HG02973 (cell line): ENCODE measurements around the gene LAG3.

Source experiments
- ATAC-seq: cut with Tn5 transposase; IDR thresholded peaks from one replicate; pipeline ENCODE4 v1.9.1; 2021; ENCODE audit warnings: moderate library complexity; ENCODE audit not compliant: unreplicated experiment

LAG3 gene

DNA sequence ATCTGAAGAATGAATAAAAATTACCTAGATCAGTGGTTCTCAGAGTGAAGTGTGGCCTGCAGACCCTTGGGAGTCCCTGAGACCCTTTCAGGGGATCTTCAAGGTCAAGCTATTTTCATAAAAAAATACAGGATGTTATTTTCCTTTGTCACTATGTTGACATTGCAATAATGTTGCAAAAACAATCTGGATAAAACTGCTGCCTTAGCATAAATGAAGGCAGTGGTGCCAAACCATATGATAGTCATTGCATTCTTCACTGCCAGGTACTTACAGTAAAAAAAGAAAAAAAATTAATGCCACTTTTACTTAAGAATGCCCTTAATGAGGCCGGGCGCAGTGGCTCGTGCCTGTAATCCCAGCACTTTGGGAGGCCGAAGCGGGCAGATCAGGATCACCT is 15.0 kb downstream of the LAG3 start:
- no peak for ATAC-seq

DNA sequence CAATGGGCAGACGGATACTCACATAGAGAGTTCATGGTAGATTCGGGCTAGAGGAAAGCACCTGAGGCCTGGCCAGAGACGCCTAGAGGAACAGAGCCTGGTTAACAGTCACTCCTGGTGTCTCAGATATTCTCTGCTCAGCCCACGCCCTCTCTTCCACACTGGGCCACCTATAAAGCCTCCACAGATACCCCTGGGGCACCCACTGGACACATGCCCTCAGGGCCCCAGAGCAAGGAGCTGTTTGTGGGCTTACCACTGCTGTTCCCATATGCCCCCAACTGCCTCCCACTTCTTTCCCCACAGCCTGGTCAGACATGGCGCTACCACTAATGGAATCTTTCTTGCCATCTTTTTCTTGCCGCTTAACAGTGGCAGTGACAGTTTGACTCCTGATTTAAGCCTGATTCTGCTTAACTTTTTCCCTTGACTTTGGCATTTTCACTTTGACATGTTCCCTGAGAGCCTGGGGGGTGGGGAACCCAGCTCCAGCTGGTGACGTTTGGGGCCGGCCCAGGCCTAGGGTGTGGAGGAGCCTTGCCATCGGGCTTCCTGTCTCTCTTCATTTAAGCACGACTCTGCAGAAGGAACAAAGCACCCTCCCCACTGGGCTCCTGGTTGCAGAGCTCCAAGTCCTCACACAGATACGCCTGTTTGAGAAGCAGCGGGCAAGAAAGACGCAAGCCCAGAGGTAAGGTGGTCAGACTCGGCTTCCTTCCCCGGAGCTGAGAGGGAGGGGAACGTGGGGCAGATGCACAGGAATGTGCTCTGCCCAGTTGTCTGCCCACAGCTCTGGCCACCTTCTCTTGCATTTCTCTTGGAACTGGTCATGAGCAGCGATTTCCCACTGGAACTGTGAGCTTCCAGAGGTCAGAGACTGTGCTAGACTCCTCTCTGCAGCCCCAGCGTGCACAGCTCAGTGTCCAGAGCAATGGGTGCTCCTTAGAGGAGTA is 16.9 kb downstream of the LAG3 start, which contains the start of gene CD4:
Gene CD4 (plus strand): TSS at position 557 of the 953 bp plus-strand sequence. CDS start 10,611 bp downstream, outside the sequence.
- ATAC-seq, result no peak

DNA sequence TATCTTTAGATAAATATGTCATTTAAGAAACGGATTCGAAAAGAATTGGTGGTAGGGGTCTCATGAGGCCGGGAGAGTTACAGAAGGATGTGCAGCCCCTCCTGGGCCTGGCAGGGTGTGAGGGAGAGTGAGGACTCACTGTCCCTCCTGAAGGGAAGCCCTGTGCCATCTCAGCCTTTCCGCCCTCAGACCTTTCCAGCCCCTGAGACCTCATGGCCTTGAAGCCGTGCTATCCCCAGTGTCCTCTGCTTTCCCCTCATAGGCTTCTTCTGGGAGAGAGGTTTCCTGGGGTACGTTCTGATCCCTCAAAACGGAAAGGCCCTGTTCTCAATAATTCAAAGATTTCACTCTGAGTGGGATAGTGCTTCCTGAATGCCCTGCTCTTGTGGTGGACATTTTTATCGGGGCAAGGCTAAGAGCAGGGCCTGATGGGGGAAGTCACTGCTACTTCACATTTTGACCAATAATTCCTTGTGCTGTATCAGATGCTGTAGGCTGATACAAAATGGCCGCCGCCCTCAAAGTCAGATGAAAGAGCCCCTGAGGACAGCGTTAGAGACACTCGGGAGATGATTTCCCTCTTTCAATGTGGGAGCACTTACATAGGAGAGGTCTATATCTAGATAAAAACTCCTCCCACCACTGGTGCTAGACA is 18.3 kb downstream of the LAG3 start:
- no peak for ATAC-seq

DNA sequence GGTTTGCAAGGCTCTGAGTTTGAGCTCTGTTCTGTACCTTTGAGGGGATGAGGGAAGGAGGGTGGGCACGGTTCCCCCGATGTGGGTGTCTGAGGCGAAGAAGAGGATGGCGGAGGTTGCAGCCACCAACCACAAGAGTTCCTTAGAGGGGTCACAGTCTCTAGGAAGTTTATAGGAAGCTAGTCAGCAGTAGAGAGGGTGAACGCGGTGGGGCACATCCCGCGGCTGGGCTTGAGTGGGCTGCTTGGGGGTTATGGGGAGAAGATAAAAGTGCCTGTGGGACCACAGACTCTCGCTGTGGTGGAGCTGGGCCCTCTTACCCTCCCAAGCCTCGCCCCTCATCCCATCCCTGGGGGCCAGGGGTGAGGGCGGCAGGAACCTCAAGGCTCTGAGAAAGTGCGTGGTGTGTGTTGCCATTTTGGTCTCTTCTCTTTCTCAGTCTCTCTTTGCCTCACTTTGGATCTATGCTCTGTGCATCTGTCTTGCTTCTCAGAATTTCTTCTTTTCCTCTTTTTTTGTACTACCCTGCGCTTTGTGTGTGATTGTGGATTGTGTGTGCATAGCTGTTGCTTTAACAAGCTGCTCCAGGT is 19.7 kb downstream of the LAG3 start:
- ATAC-seq, result no peak

DNA sequence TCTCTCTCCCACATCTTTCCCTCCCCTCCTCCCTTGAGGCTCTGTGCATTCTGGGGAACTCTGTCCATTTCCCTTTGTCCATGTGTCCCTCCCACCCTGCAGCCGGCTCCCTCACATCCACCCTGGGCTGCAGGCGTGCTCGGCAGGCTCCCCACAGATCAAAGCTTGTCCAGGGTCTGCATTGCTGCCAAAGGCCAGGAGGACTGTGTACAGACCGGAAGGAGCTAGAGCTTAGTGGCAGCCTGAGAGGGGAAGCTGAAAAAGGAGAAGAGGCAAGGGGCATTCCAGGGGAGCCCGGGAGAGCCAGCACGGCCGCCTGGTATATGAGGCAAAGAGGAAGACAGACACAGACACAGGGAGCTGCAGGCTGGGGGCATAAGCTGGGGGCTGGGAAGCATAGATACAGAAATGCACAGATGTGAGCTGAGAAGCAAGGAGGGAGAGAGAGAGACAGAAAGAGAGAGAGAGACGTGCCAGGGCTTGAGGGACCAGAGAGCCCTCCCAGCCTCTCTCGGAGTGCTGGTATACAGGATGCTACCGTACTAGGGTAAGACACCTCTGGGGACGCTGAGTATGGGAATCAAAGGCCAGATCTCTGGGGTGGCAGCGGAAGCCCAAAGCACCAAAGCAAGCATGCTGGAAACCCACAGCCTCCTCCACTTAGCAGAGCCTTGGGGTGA is 20.3 kb downstream of the LAG3 start:
- ATAC-seq, result no peak

DNA sequence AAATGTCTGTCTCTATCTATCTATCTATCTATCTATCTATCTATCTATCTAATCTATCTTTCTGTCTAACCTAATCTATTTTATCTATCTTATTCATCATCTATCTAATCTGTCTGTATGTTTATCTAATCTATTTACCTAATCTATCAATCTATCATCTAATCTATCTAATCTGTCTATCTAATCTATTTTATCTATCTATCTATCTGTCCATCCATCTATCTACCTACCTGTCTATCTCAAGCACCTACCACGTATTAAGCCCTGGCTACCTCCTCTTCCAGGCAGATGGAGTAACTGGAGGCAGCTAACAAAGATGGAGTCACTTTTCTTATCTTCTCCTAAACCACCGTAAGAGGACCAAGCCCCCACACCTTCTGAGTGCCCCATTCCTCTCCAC is 22.8 kb downstream of the LAG3 start:
- no peak for ATAC-seq

DNA sequence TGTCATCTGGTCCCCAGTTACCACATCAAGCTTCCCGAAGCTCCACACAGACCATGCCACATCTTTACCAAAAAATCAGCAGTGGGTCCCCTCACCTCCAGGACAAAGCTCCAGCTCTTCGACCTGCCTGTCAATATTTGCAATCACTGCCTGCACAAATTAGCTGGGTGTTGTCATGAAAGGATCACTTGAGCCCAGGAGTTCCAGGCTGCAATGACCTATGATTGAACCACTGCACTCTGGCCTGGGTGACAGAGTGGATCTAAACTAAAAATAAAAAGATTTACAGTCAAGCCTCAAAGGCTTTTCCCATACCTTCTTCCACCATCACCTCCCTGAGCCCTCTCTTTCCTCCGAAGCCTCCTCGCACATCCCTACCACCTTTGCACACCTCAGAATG is 24.3 kb downstream of the LAG3 start:
- ATAC-seq, result no peak

DNA sequence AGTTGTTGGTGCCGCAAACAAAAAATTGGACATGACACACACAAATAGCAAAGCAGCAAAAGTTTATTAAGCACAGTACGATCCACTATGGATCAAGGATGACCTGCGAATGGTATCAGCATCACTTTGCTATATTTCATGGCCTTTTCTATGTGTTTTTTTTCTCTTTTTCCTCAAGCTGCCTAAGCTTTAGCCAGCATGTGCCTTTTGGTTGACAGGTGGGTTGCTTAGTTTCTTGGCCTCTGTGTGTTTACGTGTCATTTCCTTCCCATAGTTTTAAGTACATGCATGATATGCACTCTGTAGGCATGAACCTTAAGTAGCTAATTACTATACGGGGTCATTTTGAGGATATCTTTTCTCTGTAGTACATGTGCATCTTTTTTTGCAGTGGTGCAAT is 26.8 kb downstream of the LAG3 start:
- ATAC-seq, result no peak

DNA sequence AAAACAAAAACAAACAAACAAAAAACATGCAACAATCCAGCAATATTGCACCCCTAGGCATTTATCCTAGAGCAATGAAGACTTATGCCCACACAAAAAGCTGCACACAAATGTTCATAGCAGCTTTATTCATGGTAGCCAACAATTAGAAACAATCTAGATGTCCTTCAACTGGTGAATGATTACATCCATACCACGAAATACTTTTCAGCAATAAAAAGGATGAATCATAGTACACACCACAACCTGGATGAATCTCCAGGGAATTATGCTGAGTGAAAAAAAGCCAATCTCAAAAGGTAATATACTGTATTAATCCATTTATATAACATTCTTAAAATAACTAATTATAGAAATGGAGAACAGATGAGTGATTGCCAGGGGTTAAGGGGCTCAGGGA is 34.9 kb downstream of the LAG3 start:
- no peak for ATAC-seq

DNA sequence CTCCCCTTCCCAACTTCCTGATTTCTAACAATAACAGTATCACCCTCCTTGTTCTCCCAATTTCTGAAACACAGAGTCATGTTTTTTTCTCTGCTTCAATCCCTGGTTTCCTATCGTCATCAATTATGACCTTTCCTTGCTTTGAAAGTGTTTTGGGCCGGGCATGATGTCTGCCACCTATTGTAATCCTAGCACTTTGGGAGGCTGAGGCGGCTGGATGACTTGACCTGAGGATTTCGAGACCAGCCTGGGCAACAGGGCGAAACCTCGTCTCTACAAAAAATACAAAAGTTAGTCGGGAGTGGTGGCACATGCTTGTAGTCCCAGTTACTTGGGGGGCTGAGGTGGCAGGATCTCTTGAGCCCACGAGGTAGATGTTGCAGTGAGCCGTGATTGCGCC is 36.7 kb downstream of the LAG3 start:
- no peak for ATAC-seq

DNA sequence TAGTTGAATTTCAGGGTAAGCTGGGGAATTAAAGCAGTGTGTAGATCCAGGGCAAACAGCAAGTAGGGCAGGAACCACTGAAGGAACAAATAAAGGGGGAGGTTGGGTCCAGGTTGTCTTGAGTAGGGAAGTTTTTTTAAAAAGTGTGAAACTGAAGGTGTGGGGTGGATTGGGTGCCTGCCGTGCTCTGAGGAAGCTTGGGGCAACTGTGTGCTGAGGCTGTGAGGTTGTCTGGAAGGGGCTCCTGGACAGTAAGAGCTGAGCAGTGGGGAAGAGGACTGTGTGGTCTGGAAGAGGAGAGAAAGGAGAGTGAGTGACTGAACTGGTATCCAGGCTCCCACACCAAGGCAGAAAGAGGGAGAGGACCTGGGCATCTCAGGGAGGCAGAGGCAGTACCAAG is 38.4 kb downstream of the LAG3 start:
- no peak for ATAC-seq

DNA sequence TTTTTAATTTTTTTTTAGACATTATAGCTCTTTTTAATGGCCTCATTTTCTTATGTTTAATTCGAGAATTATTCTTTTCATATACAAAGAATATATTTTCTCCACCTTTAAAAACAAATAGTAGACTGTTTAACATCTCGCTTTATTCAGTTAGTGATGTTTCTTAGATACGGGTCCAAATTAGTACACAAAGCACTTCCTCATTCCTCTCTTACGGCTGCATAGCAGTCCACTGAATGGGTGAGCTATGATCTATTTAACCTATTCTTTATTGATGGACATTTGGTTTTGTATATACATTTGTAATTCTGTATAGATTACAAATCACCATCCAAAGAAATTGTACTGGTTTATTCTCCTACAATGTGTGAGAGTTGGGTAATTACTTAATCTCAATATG is 41.0 kb downstream of the LAG3 start:
- no peak for ATAC-seq

DNA sequence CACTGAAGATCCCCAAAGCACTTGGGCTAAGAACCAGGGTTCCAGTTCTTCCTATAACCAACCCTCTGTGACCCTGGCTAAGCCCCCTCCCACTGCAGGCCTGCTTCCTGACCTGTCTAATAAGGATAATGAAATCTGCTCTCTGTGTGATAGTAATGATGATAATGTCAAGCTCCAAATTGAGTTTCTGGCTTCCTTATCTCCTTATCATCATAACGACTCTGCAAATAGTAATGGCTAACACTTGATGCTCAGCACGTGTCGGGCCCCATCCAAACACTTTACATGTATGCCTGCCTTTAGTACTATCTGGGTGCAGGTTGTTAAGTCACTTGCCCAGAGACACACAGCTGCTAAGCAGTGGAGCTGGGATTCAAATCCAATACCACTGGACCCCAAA is 44.3 kb downstream of the LAG3 start:
- no peak for ATAC-seq

DNA sequence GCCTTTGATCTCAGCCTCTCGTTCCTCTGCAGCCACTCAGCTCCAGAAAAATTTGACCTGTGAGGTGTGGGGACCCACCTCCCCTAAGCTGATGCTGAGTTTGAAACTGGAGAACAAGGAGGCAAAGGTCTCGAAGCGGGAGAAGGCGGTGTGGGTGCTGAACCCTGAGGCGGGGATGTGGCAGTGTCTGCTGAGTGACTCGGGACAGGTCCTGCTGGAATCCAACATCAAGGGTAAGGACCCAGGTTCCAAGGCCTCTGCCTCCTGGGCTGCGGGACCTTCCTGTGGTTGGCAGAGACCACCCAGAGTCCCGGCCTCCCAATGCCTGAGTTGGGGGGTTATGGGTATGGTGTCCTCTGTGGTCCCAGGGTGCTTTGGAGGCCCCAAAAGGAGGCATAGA is 44.8 kb downstream of the LAG3 start:
- ATAC-seq, result no peak

DNA sequence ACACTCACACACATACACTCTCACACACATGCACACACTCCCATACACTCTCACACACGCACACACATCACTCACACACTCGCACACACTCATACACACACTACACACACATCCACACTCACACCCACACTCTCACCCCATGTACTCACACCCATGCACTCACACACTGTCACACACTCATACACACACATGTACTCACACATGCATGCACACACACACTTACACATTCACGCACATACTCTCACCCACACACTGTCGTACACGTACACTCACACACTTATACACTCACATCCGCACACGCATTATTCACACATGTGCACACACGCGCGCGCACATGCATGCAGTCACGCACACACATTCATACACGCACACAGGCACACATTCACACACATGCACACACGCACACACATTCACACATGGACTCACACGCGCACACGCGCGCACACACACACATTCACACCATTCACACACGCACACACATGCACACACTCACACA is 45.4 kb downstream of the LAG3 start:
- no peak for ATAC-seq

DNA sequence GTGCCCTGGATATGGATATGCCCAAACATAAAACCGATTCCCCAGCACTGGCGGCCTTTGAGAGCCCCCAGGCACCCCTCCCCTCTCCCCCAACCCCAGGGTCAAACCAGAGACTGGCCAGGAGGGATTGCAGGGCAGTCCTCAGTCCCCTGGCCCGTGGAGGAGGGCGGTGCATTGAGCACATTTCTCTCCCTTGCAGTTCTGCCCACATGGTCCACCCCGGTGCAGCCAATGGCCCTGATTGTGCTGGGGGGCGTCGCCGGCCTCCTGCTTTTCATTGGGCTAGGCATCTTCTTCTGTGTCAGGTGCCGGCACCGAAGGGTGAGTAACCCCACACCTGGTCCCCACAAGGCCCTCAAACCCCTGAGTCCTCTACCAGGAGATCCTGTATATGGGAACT is 45.9 kb downstream of the LAG3 start:
- ATAC-seq, result no peak

DNA sequence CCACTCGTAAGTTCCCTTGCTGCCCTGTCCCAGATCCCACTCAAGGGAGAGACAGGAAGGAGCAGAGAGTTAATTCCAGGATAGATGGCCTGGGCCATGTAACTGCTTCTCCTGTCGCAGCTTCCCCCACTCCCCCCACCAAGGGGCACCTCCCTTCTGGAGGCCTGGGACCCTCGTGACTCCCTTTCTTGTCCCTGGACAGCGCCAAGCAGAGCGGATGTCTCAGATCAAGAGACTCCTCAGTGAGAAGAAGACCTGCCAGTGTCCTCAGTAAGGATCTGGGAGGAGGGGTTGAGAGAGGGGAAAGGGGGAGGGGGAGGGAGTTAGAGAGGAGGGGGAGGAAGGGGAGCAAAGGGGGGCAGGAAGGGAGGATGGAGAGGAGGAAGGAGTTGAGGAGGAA is 46.3 kb downstream of the LAG3 start:
- no peak for ATAC-seq

DNA sequence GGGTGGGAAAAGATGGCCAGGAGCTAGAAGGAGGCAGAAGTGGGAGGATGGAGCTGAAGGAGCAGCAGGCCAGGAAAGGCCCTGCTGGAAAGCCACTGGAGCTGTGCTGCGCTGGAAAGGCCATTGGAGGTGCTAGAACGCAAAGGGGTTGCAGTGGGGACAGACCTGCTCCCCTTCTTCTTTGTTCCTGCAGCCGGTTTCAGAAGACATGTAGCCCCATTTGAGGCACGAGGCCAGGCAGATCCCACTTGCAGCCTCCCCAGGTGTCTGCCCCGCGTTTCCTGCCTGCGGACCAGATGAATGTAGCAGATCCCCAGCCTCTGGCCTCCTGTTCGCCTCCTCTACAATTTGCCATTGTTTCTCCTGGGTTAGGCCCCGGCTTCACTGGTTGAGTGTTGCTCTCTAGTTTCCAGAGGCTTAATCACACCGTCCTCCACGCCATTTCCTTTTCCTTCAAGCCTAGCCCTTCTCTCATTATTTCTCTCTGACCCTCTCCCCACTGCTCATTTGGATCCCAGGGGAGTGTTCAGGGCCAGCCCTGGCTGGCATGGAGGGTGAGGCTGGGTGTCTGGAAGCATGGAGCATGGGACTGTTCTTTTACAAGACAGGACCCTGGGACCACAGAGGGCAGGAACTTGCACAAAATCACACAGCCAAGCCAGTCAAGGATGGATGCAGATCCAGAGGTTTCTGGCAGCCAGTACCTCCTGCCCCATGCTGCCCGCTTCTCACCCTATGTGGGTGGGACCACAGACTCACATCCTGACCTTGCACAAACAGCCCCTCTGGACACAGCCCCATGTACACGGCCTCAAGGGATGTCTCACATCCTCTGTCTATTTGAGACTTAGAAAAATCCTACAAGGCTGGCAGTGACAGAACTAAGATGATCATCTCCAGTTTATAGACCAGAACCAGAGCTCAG is 47.0 kb downstream of the LAG3 start:
- no peak for ATAC-seq

DNA sequence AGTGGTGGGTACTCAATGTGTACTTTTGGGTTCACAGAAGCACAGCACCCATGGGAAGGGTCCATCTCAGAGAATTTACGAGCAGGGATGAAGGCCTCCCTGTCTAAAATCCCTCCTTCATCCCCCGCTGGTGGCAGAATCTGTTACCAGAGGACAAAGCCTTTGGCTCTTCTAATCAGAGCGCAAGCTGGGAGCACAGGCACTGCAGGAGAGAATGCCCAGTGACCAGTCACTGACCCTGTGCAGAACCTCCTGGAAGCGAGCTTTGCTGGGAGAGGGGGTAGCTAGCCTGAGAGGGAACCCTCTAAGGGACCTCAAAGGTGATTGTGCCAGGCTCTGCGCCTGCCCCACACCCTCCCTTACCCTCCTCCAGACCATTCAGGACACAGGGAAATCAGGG is 47.8 kb downstream of the LAG3 start:
- ATAC-seq, result no peak
